Measurements from ENCODE around the gene KIR3DL2.
"Not testable (repeated sequence)": the region's sequence is repeated elsewhere in the genome, so short reads cannot be mapped to it uniquely, and the experiment has no call there.

The KIR3DL2 gene

DNA sequence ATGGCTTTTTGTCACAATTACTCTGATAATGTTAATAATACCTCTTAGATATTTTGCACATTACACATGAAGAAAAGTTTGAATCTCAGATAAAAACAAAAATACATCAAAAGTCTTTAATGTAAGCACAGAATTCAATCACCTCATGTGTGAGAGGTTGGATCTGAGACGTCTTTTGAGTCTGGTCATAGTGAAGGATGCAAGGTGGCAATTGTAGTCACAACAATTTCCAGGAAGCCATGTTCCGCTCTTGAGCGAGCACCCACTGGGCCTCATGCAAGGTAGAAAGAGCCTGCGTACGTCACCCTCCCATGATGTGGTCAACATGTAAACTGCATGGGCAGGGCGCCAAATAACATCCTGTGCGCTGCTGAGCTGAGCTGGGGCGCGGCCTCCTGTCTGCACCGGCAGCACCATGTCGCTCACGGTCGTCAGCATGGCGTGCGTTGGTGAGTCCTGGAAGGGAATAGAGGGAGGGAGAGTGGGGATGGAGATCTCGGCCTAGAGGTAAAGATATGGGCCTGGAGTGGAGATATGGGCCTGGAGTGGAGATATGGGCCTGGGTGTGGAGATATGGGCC, at the start of gene KIR3DL2:
Gene KIR3DL2 (plus strand): TSS at position 383 of the 580 bp plus-strand sequence. CDS start 33 bp downstream, at position 416.
- not testable (repeated sequence) for DNase-seq (ENCODE audit: low spot score)

DNA sequence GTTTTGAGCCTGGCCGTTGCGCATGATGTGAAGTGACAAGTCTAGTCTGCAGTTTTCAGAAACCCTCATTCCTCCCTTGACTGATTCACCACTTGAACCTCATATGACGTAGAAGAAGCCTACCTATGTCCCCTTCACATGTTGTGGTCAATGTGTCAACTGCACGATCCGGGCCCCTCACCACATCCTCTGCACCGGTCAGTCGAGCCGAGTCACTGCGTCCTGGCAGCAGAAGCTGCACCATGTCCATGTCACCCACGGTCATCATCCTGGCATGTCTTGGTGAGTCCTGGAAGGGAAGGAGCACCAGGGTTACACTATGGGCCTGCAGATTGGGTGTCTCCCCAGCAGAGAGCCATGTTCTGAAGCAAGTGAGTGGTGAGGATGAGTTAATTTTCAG, 46.8 kb upstream of the KIR3DL2 start, which contains the start of gene KIR2DL4:
Gene KIR2DL4 (plus strand): TSS at position 201 of the 400 bp plus-strand sequence. CDS start 42 bp downstream, at position 243.
- DNase-seq (ENCODE audit: low spot score): no peak

GRCh38 chr19:54804101-54804500, 46.1 kb upstream of the KIR3DL2 start:
- no peak for DNase-seq (ENCODE audit: low spot score)

- DNase-seq (ENCODE audit: low spot score): no peak
These were observed 45.7 kb upstream of the KIR3DL2 start for GRCh38 chr19:54804571-54804970.

GRCh38 chr19:54805665-54806515, 44.4 kb upstream of the KIR3DL2 start:
- no peak for DNase-seq (ENCODE audit: low spot score)

GRCh38 chr19:54806516-54806838, 43.8 kb upstream of the KIR3DL2 start:
- no peak for DNase-seq (ENCODE audit: low spot score)

- DNase-seq (ENCODE audit: low spot score): not testable (repeated sequence)
These were observed 35.7 kb upstream of the KIR3DL2 start for GRCh38 chr19:54814571-54814970.

DNA sequence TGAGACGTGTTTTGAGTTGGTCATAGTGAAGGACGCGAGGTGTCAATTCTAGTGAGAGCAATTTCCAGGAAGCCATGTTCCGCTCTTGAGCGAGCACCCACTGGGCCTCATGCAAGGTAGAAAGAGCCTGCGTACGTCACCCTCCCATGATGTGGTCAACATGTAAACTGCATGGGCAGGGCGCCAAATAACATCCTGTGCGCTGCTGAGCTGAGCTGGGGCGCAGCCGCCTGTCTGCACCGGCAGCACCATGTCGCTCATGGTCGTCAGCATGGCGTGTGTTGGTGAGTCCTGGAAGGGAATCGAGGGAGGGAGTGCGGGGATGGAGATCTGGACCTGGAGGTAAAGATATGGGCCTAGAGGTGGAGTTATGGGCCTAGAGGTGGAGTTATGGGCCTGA, 34.0 kb upstream of the KIR3DL2 start, which contains the start of gene KIR3DL1:
Gene KIR3DL1 (plus strand): TSS at position 218 of the 400 bp plus-strand sequence.
- not testable (repeated sequence) for DNase-seq (ENCODE audit: low spot score)

DNA sequence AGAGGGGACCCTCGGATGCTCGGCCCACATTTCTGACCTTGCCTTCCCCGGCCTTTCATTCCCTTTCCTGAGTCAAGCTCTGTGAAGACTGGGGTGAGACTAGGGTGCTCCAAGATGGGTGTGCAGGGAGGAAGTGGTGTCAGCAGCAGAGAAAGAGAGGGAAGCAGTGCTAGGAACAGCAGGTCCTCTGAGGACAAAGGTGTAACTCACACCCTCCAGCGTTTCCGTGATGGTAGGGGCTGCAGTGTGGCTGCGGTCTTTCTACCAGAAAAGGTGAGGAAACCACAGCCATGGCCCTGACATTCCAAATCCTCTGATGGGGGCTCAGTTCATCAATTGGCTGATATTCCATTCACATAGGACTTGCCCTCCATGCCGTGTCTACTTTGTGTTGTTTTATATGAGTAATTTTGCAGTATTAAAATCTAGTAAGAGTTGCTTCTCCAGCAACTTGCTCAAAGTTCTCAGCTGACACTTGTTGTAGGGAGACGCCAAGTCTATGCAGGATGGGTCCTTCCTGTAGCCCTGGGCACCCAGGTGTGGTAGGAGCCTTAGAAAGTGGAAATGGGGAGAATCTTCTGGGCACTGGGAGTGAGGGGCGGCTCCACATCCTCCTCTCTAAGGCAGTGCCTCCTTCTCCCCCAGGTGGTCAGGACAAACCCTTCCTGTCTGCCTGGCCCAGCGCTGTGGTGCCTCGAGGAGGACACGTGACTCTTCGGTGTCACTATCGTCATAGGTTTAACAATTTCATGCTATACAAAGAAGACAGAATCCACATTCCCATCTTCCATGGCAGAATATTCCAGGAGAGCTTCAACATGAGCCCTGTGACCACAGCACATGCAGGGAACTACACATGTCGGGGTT, 32.3 kb upstream of the KIR3DL2 start:
- DNase-seq (ENCODE audit: low spot score): no peak

DNA sequence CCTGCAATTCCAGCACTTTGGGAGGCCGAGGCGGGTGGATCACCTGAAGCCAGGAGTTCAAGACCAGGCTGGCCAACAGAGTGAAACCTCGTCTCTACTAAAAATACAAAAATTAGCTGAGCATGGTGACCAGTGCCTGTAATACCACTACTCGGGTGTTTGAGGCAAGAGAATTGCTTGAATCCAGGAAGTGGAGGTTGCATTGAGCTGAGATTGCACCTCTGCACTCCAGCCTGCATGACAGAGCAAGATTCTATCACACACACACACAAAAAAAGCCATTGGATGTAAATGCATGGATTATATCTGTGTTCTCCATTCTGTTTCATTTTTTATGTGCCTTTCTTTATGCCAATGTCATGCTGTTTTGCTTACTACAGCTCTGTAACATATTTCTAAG, 25.8 kb upstream of the KIR3DL2 start:
- DNase-seq (ENCODE audit: low spot score): not testable (repeated sequence)

GRCh38 chr19:54825326-54825725, 24.9 kb upstream of the KIR3DL2 start:
- DNase-seq (ENCODE audit: low spot score): not testable (repeated sequence)

GRCh38 chr19:54828064-54828463, 22.2 kb upstream of the KIR3DL2 start:
- DNase-seq (ENCODE audit: low spot score): not testable (repeated sequence)

DNA sequence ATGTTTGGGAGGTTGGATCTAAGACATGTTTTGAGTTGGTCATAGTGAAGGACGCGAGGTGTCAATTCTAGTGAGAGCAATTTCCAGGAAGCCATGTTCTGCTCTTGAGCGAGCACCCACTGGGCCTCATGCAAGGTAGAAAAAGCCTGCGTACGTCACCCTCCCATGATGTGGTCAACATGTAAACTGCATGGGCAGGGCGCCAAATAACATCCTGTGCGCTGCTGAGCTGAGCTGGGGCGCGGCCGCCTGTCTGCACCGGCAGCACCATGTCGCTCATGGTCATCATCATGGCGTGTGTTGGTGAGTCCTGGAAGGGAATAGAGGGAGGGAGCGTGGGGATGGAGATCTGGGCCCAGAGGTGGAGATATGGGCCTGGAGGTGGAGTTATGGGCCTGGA, 17.7 kb upstream of the KIR3DL2 start, which contains the start of gene KIR2DS4:
Gene KIR2DS4 (plus strand): TSS at position 181 of the 400 bp plus-strand sequence.
- not testable (repeated sequence) for DNase-seq (ENCODE audit: low spot score)

GRCh38 chr19:54835126-54835525, 15.1 kb upstream of the KIR3DL2 start:
- DNase-seq (ENCODE audit: low spot score): not testable (repeated sequence)

DNA sequence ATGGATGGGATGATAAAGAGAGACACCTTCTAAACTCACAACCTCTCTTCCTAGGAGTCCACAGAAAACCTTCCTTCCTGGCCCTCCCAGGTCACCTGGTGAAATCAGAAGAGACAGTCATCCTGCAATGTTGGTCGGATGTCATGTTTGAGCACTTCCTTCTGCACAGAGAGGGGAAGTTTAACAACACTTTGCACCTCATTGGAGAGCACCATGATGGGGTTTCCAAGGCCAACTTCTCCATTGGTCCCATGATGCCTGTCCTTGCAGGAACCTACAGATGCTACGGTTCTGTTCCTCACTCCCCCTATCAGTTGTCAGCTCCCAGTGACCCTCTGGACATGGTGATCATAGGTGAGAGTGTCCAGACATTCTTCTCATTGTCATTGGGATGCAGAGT, 12.7 kb upstream of the KIR3DL2 start:
- DNase-seq (ENCODE audit: low spot score): not testable (repeated sequence)

DNA sequence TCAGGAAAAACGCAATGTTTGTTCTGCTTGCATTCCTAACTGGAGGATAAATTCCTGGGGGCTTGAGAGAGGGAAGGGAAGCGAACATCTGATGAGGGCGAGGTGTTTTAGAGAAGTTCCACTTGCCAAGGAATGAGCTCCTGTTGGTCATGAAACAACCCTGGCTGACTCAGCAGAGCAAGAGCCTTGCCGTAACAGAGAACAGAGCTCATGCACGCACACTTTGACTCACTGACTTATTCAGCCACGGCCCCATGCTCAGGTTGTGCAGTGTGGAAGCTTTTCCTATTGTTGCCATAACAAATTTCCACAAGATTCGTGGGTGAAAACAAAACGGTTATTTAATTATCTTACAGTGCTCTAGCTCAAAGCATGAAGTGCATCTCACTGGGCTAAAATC, 7.1 kb upstream of the KIR3DL2 start:
- DNase-seq (ENCODE audit: low spot score): not testable (repeated sequence)

GRCh38 chr19:54850930-54851329, 687 bp downstream of the KIR3DL2 start:
- DNase-seq (ENCODE audit: low spot score): no peak

DNA sequence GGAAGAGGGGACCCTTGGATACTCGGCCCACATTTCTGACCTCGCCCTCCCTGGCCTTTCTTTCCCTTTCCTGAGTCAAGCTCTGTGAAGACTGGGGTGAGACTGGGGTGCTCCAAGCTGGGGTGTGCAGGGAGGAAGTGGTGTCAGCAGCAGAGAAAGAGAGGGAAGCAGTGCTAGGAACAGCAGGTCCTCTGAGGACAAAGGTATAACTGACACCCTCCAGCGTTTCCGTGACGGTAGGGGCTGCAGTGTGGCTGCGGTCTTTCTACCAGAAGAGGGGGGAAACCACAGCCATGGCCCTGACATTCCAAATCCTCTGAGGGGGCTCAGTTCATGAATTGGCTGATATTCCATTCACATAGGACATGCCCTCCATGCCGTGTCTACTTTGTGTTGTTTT, 1.1 kb downstream of the KIR3DL2 start:
- no peak for DNase-seq (ENCODE audit: low spot score)

- not testable (repeated sequence) for DNase-seq (ENCODE audit: low spot score)
These were observed 5.0 kb downstream of the KIR3DL2 start for GRCh38 chr19:54855241-54855640.

- DNase-seq (ENCODE audit: low spot score): not testable (repeated sequence)
These were observed 8.2 kb downstream of the KIR3DL2 start for GRCh38 chr19:54858476-54858875.

GRCh38 chr19:54859421-54859820, 9.2 kb downstream of the KIR3DL2 start:
- not testable (repeated sequence) for DNase-seq (ENCODE audit: low spot score)

DNA sequence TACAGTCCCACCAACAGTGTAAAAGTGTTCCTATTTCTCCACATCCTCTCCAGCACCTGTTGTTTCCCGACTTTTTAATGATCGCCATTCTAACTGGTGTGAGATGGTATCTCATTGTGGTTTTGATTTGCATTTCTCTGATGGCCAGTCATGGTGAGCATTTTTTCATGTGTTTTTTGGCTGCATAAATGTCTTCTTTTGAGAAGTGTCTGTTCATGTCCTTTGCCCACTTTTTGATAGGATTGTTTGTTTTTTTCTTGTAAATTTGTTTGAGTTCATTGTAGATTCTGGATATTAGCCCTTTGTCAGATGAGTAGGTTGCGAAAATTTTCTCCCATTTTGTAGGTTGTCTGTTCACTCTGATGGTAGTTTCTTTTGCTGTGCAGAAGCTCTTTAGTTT, 13.2 kb downstream of the KIR3DL2 start:
- not testable (repeated sequence) for DNase-seq (ENCODE audit: low spot score)

Data from NAMALWA (cell line).